KBM-7 (cell line): ENCODE measurements around the gene SMIM24.

Experiments
- DNase-seq: peaks from one replicate; pipeline ENCODE4 v3.0.0-alpha.2; 2015
- in situ Hi-C: fragments of 300-500 bp; cut with MboI; formaldehyde crosslinking; loops from 2 replicates; pipeline ENCODE4 v1.14.3; 2020; ENCODE audit warnings: low sequenced_read_pairs, low pct_unique_long_range_greater_than_20kb, mixed read lengths

Gene SMIM24

DNA sequence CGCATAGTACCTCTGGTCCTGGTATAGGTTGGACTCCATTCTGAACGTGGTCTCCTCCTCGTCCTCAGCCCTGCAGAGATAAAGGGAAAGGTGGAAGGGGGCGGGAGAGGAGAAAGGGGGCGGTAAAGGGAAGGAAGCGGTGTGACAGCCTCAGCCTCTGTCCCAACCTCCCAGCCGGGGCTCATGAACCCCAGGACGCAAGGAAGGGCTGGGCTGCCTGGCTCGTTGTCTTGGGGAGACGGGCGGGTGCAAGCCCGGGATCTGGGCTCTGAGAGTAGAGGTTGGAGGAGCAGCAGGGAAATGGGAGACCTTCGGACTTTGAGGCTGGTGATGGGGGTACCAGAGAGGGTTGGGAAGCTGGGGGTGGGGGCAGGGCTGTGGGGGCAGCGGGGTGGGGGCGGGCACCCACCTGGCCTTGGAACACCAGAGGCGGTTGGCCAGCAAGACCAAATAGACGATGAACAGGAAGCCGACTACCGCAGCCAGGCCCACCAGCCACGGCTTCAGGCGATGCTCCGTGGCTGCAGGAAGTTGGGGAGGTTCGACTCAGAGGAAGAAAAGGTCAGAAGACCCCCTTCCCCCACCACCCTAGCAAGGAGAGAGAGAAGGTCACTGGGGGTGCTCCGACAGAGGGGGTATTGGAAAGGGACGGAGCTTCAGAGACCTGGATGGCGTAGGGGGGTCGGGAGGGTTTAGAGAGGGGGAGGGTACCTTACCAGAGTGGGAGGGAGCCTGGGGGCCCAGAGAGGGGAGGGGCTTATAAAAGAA is 1.7 kb downstream of the SMIM24 start:
- in situ Hi-C loops, result no loop called here
- DNase-seq, result peak; percentile 86

DNA sequence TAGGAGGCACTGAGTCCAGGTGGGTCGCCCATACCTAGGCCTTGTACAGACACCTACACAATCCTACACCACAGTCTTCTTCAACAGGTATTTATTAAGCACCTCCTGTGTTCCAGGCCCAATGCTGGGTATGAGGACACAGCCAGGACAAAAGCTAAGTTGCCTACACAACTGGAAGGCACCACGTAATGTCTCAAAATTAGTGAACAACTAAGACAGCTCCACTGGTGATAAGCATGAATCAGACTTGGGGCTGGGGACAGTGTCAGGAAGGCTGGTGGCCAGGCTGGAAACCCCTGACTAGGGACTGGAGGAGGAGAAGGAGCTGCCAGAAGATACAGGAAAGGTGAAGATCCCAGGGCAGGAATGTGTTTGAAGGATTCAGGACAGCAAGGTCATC is 2.4 kb downstream of the SMIM24 start:
- in situ Hi-C loops, result no loop called here

DNA sequence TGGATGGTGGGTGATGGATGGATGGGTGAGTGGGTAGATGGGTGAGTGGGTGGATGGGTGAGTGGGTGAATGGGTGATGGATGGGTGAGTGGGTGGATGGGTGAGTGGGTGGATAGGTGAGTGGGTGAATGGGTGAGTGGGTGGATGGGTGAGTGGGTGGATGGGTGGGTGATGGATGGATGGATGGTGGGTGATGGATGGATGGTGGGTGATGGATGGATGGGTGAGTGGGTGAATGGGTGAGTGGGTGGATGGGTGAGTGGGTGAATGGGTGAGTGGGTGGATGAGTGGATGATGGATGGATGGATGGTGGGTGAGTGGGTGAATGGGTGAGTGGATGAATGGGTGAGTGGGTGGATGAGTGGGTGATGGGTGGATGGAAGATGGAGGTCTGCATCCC is 2.8 kb downstream of the SMIM24 start:
- in situ Hi-C loops, result no loop called here
- DNase-seq, result no peak

More for the DNA sequence above, 2.4 kb downstream of the SMIM24 start:
- DNase-seq, result no peak

DNA sequence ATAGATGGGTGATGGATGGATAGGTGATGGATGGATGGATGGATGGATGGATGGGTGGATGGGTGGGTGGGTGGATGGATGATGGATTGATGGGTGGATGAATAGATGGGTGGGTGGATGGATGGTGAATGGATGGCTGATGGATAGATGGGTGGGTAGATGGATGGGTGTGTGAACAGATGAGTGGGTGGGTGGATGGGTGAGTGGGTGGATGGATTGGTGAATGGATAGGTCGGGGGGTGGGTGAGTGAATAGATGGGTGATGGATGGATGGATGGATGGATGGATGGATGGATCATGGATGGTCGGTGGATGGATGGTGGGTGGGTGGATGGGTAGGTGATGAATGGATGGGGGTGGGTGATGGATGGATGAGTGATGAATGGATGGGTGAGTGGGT is 3.5 kb downstream of the SMIM24 start:
- in situ Hi-C loops, result no loop called here
- no peak for DNase-seq

DNA sequence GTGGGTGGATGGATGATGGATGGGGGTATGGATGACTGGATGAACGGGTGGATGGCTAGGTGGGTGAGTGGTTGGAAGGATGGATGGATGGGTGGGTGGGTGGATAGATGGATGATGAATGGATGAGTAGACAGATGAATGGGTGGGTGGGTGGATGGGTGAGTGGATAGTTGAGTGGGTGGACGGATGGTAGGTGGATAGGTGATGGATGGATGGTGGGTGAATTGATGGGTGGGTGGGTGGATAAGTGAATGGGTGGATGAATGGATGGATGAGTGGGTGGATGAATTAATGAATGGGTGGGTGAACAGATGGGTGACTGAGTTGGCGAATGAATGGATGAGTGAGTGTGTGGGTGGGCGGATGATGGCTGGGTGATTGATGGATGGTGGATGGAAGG is 4.9 kb downstream of the SMIM24 start:
- DNase-seq, result no peak
- in situ Hi-C loops, result no loop called here

DNA sequence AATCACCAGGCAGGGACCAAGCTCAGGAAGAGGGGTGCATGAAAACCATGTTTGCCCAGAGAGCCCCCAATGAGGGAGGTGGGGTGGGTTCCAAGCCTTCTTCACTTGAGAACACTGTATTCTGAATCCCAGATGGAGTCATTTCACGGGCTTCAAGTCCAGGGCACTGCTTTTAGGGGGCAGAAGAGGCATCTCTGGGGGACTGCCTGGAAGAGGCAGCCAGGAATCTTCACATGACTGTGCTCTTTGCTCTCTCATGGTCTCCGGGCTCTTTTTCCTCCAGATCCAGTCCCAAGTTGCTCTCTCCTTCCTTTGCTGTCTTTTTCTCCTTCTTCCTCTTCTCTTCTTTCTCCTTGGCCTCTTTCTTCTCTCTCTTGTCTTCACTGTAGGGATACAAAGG is 5.7 kb downstream of the SMIM24 start:
- in situ Hi-C loops, result no loop called here

DNA sequence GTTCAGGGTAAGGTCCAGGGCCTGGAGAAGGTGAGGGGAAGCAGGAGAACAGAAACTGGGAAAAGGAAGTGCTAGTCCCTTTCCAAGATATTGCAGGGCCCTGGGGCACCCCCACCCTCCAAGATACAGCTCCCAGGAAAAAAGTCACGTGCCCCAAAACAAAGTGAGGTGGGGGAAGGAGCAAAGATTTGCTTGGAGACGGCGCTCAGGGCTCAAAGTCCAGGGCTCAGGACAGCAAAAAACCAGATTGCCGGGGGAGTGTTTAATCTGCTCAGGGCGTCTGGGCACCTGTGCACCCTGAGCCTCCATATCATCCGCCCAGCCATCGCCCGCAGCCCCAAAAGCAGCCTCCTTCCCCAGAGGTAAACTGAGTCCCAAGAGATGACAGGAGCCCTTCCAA is 6.3 kb downstream of the SMIM24 start:
- no peak for DNase-seq
- in situ Hi-C loops, result no loop called here

More for the DNA sequence above, 5.7 kb downstream of the SMIM24 start:
- no peak for DNase-seq

DNA sequence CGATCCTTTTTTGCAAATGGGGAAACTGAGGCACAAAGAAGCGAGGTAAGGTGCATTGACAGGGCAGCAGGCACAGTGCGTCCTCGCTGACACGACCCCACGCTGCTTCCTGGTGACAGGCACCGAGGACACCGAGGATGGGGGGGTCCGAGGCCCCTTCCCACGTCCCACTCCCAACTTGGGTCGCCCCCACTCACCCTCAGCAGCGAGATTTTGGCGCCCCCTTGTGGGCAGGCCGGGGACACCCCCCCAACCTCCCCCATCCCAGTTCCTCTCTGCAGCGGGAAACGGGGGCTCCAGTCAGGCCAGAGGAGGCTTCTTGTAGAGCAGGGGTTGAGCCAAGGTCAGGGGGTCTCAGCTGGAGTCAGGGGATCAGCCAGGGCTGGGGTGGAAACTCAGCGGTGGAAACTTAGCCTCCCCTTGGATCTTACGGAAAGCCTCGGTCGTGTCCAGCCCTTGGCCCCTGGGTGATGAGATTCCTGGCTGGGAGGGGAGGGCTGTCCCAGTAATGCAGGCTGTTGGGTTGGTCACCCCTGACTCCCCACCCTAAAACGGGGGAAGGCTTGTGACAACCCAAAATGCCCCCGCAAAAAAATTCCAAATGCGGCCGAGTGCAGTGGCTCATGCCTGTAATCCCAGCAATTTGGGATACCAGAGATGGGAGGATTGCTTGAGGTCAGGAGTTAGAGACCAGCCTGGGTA is 8.2 kb downstream of the SMIM24 start:
- peak; percentile 52 for DNase-seq
- in situ Hi-C loops, result no loop called here

DNA sequence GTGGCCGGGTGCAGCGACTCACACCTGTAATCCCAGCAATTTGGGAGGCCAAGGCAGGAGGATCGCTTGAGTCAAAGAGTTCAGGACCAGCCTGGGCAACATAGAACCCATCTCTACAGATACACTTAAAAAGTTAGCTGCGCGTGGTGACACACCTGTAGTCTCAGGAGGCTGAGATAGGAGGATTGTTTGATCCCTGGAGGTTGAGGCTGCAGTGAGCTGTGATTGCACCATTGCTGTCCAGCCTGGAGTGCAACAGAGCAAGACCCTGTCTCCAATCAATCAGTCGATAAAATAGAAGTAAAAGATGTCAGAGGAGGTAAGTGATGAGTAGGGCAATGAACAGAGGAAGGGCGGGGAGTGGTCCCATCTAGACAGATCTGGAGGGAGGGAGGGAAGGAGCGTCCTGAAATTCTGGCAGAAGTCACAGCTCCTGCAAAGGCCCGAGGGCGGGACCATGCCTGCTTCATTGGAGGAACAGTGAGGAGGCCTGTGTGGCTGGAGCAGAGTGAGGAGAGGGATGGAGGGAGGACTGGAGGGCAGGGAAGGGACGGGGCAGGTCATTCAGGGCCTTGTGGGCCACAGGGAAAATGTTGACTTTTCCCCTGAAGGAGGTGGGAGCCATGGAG is 9.7 kb downstream of the SMIM24 start:
- in situ Hi-C loops, result no loop called here
- DNase-seq, result no peak

DNA sequence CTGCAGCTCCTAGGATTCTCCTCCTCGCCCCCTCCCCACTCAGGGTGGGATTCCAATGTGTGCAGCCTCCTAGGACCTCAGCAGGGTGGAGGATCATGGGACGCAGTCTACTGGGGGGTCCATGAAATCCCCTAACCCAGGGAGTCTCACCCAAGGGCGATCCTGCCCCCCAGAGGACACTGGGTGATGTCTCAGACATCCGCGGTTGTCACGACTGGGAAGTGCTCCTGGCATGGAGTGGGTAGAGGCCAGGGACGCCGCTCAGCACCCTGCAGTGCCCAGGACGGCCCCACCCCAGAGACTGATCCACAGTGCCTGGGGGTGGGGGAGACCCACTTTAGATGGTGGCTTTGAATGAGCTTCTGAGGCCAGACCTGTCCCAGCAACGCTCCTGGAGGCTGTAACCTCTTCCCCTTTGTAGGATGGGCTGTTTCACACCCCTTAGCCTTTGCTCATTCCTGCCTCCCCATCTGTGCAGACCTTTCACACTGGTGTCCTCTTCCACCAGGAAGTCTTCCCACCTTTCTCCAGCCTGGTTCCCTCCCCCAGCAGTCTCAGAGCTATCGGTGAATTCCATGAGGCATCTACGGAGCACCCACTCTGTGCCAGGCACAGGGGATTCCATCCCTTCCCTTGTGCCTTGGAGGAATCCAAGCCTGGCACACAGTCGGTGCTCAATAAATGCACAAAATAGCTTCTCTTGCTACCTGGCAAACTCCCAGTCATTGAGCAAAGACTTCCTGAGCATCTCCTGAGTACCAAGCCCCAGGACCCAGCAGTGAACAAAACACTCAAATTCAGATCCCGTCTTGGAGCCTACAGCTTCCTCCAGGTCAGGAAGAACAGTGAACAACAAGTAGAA is 10.5 kb downstream of the SMIM24 start:
- DNase-seq, result no peak
- in situ Hi-C loops, result no loop called here

DNA sequence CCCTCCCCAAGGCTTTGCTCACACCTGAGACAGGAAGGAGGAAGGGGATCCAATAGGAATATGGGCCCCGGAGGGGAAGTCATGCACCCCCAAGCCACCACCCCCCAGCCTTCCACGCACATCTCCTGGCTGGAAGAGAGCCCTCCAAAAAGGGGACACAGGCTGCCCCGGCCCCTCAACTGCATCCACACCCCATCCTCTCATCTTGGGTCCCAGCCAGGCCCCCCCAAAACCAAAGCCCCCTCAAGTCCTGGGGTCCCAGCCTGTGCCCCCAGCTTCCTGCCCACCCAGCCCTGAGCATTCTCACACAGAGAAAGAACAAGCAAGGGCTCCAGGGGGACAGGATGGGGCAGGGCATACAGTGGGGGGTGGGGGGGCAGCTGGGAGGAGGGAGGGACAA is 12.1 kb downstream of the SMIM24 start:
- in situ Hi-C loops, result no loop called here

DNA sequence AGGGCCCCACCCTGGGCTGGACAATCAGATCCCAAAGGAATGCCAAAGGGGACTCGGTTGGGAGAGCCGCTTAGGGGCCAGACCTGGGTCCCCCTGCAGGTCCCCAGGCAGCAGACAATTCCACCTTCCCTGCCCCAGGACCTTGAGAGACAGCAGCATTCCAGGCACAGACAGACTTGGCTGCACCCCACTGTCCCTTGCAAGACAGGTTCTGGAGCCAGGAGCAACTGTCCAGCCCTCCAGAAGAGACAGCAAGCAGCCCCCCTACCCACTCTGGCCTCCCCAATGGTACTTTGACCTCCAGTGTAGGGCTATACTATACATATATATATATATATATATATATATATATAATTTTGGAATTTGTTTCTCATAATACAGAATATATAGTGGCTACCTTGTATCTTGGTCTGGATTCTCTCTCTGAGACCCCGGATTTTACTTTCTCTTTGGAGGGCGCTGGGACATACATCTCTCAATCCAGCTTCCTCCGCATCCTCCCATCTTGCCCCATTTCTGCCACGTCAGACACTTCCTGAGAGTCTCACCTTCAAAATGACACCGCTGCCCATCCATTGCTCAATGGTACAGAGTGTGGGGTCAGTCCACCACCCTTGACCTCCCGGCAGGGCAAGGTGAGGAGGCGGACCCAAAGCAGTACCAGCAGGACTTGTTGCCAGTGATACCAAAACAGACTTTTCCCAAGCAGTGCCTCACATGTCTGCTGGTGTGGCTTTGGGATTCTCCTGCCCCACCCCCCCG is 12.7 kb downstream of the SMIM24 start:
- DNase-seq, result no peak
- in situ Hi-C loops, result no loop called here

More for the DNA sequence above, 12.1 kb downstream of the SMIM24 start:
- no peak for DNase-seq

DNA sequence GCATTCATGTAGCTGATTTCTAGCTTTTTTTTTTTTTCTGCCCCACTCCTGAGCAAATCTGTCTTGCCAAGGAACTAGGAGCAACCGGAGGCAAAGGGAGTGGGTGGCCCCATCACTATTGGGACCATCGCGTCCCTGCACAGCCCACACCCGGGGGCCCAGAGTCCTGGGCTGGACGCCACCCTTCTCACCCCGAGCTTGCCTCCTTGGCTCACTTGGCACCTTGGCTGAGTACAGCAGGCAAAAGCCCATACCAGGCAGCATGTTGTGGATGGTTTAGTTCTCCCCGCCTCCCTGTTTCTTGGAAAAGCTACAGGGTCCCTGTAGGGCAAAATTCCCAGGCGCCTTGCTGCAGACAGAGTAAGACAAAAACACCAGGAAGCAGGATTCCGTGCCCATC is 13.7 kb downstream of the SMIM24 start:
- no peak for DNase-seq
- in situ Hi-C loops, result no loop called here

DNA sequence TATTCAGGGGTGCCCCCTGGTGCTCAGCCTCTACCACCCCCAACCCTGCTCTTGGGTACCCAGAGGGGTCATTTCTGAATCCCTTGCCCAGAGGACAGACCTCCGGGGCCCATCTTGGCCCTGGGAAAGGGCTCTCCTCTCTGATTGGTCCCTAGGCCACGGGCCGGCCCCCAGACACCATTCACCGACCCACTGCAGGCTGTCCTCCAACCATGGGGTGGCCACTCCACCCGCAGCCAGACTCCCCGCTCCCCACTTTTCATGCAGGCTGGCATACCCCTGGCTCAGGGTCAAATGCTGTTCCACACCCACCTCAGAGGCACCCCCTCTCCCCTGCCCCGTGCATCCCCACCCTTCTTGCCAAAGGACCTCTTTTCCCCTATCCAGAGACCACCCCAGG is 14.8 kb downstream of the SMIM24 start:
- in situ Hi-C loops, result no loop called here
- DNase-seq, result no peak

DNA sequence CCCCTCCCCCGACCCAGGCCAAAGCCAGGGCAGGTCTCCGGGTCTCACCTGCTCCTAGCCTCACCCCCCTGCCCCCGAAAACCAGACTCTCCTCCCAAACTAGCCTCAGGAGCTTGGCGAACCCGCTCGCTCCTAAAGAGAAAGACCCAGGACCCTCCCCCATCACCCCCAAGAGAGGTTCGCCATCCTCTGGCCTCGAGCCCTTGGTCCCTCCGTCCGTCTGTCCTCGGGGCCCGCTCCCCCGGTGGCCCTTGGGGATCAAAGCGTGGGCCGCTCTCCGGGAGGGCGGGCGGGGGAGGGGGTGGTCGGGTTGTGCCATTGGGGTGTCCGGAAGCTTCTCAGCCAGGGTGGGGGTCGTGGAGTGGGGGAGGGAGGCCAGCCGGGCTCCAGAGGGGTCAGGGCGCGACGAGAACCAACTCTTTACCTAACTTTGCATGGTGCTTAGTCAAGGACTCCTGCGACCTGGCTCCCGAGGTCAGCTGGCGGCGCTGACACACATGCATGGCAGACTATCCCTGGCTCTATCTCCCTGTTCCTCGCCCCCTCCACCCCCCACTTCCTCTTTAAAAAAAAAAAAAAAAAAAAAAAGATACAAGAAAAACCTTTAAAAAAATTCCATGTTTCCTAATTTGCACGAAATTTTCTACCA is 15.6 kb downstream of the SMIM24 start:
- in situ Hi-C loops, result no loop called here
- no peak for DNase-seq

DNA sequence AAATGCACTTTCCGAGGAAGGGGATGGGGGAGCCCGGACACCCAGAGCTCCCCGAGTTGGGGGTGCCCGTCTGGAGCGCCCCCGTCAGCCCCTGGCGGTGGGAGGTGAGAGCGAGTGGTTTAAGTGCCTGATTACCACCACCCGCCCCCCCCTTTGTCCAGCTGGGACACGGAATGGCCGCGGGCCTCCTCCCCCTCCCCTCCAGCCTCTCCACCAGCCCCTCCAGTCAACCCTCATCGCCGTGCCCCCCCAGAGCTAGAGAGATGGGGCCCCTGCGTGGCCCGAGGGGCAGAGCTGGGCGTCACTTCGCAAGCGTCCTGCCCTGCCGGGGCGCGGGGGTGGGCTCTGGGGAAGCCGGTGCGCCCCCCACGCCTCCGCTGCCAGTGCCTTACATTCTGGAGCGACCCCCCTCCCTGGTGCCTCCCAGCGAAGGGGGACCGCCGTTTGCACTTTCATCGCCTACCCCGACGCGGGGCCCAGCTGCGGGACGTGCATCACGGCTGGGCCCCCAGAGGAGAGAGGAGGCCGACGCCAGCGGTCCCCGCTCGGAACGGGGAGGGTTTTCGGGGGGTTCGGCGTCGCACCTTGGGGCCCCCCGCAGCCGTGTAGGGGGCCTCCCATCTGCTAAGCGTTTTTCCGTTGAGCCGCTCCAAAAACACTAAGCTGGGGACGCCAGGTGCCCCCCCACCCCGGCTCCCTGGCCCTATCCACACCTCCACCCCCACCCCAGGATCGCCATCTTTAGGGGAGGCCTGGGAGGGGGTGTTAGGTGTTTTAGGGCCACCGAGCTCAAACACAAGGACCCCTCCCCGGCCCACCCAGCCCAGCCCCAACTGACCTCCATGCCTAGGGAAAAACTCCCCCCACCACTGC is 16.4 kb downstream of the SMIM24 start:
- no peak for DNase-seq
- in situ Hi-C loops, result no loop called here

DNA sequence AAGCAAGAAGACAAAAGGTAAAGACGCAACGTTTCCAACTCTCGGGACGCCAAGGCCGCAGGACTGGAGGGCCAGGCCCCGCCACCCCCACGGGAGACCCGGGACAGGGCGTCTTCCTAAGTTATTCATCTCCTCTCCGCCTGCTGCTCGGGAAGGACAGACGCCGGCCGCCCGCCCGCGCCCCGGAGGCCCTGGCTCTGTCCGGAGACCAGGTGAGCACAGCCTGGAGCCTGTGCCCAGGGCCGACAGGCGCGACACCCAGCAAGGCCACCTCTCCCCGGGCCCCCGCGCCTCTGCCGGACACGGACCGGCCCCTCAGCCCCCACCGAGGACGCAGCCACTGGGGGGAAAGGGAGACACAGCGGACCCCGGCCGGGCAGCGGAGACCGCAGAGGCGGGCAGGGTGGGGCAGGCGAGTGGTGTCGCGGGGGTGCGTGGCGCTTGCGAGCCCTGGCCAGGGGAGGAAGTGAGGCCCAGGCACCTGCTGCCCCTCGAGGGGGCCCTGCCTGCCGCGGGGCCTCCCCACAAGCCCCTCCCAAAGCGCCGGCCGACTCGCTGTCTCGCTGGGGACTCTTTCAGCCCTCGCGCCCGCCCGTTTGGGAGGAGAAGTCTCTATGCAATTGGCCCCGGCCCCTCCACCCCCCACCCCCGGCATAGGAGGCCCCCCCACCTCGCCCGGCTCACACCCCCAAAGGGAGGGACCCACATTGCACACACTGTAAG is 17.2 kb downstream of the SMIM24 start:
- in situ Hi-C loops, result no loop called here
- no peak for DNase-seq
